ENCODE measurements around the gene HS3ST3B1.
A peak's percentile ranks its signal among the peaks of the same experiment; 100 is the strongest.

The HS3ST3B1 gene

GRCh38 chr17:14355556-14355955 is 54.7 kb downstream of the HS3ST3B1 start:
- DNase-seq = no peak

GRCh38 chr17:14359163-14360020 is 58.5 kb downstream of the HS3ST3B1 start:
- DNase-seq = peak; percentile 89

GRCh38 chr17:14360856-14361255 is 60.0 kb downstream of the HS3ST3B1 start:
- peak in 1 of 2 donors; percentile 17 for DNase-seq

- DNase-seq = no peak
Observed at GRCh38 chr17:14361470-14361869, 60.6 kb downstream of the HS3ST3B1 start.

- no peak for DNase-seq
Observed at GRCh38 chr17:14361945-14362508, 61.1 kb downstream of the HS3ST3B1 start.

- DNase-seq = no peak
Observed at GRCh38 chr17:14366199-14366598, 65.3 kb downstream of the HS3ST3B1 start.

GRCh38 chr17:14372461-14372860 is 71.6 kb downstream of the HS3ST3B1 start:
- no peak for DNase-seq

GRCh38 chr17:14372905-14373613 is 72.2 kb downstream of the HS3ST3B1 start:
- DNase-seq = no peak

GRCh38 chr17:14373614-14374259 is 72.9 kb downstream of the HS3ST3B1 start:
- DNase-seq = no peak

GRCh38 chr17:14374268-14374667 is 73.4 kb downstream of the HS3ST3B1 start:
- no peak for DNase-seq

- no peak for DNase-seq
Observed at GRCh38 chr17:14376666-14377065, 75.8 kb downstream of the HS3ST3B1 start.

GRCh38 chr17:14381606-14382005 is 80.7 kb downstream of the HS3ST3B1 start:
- DNase-seq = no peak

GRCh38 chr17:14387036-14387435 is 86.2 kb downstream of the HS3ST3B1 start:
- DNase-seq = no peak

GRCh38 chr17:14389681-14390080 is 88.8 kb downstream of the HS3ST3B1 start:
- no peak for DNase-seq

GRCh38 chr17:14393723-14394122 is 92.8 kb downstream of the HS3ST3B1 start:
- no peak for DNase-seq

GRCh38 chr17:14395255-14395654 is 94.4 kb downstream of the HS3ST3B1 start:
- DNase-seq = no peak

- no peak for DNase-seq
Observed at GRCh38 chr17:14396547-14396946, 95.7 kb downstream of the HS3ST3B1 start.

GRCh38 chr17:14398766-14399165 is 97.9 kb downstream of the HS3ST3B1 start:
- DNase-seq = no peak

Data from inflammatory macrophage (primary cell).